ENCODE results near the gene ZCCHC4. TPM values are rescaled to one million over a fixed set of nuclear protein-coding genes. Genes with fewer than 3 reads are reported as not detected.

Gene ZCCHC4
- total RNA-seq, 1 donor from 2014 or later: 14.2 TPM

GRCh38 chr4:25377572-25378436 lies 65.2 kb downstream of the ZCCHC4 start:
- DNase-seq (ENCODE audit: low spot score): no peak

GRCh38 chr4:25378437-25378743 lies 65.8 kb downstream of the ZCCHC4 start:
- DNase-seq (ENCODE audit: low spot score): no peak

GRCh38 chr4:25379591-25379990 lies 67.0 kb downstream of the ZCCHC4 start:
- no peak for DNase-seq (ENCODE audit: low spot score)

- no peak for DNase-seq (ENCODE audit: low spot score)
These were observed 71.1 kb downstream of the ZCCHC4 start for GRCh38 chr4:25383647-25384046.

- no peak for DNase-seq (ENCODE audit: low spot score)
These were observed 74.4 kb downstream of the ZCCHC4 start for GRCh38 chr4:25386926-25387325.

GRCh38 chr4:25397305-25397704 lies 84.7 kb downstream of the ZCCHC4 start:
- no peak for DNase-seq (ENCODE audit: low spot score)

- DNase-seq (ENCODE audit: low spot score): no peak
These were observed 86.9 kb downstream of the ZCCHC4 start for GRCh38 chr4:25399510-25399909.

GRCh38 chr4:25401066-25401465 lies 88.5 kb downstream of the ZCCHC4 start:
- no peak for DNase-seq (ENCODE audit: low spot score)

- DNase-seq (ENCODE audit: low spot score): no peak
These were observed 89.9 kb downstream of the ZCCHC4 start for GRCh38 chr4:25402521-25402920.

GRCh38 chr4:25403699-25404098 lies 91.1 kb downstream of the ZCCHC4 start:
- no peak for DNase-seq (ENCODE audit: low spot score)

- DNase-seq (ENCODE audit: low spot score): no peak
These were observed 92.9 kb downstream of the ZCCHC4 start for GRCh38 chr4:25405453-25405852.

GRCh38 chr4:25406081-25406692 lies 93.6 kb downstream of the ZCCHC4 start:
- no peak for DNase-seq (ENCODE audit: low spot score)

- no peak for DNase-seq (ENCODE audit: low spot score)
These were observed 98.4 kb downstream of the ZCCHC4 start for GRCh38 chr4:25410820-25411529.

- DNase-seq (ENCODE audit: low spot score): no peak
These were observed 100.7 kb downstream of the ZCCHC4 start for GRCh38 chr4:25413261-25413660.

GRCh38 chr4:25417014-25417413 lies 104.4 kb downstream of the ZCCHC4 start:
- DNase-seq (ENCODE audit: low spot score): no peak

Other genes starting within 250 kb of the ZCCHC4 start
- gene SEPSECS, start 152.3 kb upstream of the ZCCHC4 start, total RNA-seq: 10.8 TPM
- 12.5 TPM for gene PI4K2B, start 78.7 kb upstream of the ZCCHC4 start, total RNA-seq
- gene ANAPC4, start 64.5 kb downstream of the ZCCHC4 start, total RNA-seq: 44.0 TPM

Measured in ureter (tissue), 1 donor.